GM12891 (cell line): ENCODE data around the gene CREBRF.

Experiments
- POLR2A ChIP-seq: IDR thresholded peaks from 2 replicates; pipeline ENCODE4 v1.6.1; 2011; ENCODE audit warnings: low read depth, low read length, control low read depth
- POU2F2 ChIP-seq: IDR thresholded peaks from 2 replicates; pipeline ENCODE4 v1.6.1; 2011; ENCODE audit warnings: low read depth, mild to moderate bottlenecking, control low read depth, low read length, moderate library complexity
- TAF1 ChIP-seq: IDR thresholded peaks from 2 replicates; pipeline ENCODE4 v1.6.1; 2011; ENCODE audit warnings: low read depth, low read length, control low read depth

- TF ChIP-seq POLR2A (no peak), TAF1 (no peak), POU2F2 (no peak)
These were observed 119.4 kb downstream of the CREBRF start for GRCh38 chr5:173175523-173175922.
